Testis (tissue), 3 donors: Measurements from ENCODE around the gene CES2. TPM values are rescaled to one million over a fixed set of nuclear protein-coding genes. Genes with fewer than 3 reads are reported as not detected.

ENCODE experiments used
- DNase-seq: peaks from one replicate; pipeline ENCODE4 v3.0.0-alpha.2; 2019
- H3K27ac ChIP-seq, 2 donors: fragments of 200-600 bp; sonication (generic); one replicate each; pipeline ENCODE4 v1.5.1; 2019
- H3K27me3 ChIP-seq: fragments of 200-600 bp; sonication (generic); one replicate; pipeline ENCODE4 v1.5.1; 2019
- H3K36me3 ChIP-seq: fragments of 200-600 bp; sonication (generic); one replicate; pipeline ENCODE4 v1.5.1; 2017; ENCODE audit warnings: low read depth; ENCODE audit errors: missing control alignments
- H3K4me1 ChIP-seq: fragments of 200-600 bp; sonication (generic); one replicate; pipeline ENCODE4 v1.5.1; 2019
- H3K4me3 ChIP-seq, 2 donors: fragments of 200-600 bp; sonication (generic); one replicate each; pipeline ENCODE4 v1.5.1; 2017 to 2019
- H3K9me3 ChIP-seq: fragments of 200-600 bp; sonication (generic); one replicate; pipeline ENCODE4 v1.5.1; 2017
- CTCF ChIP-seq, 3 experiments: fragments of 450-650 bp in 2 of 3; fragments of 200-600 bp in 1 of 3; sonication (generic) in 1 of 3; IDR thresholded peaks; one replicate each; pipeline ENCODE4 v1.5.1; 2016 to 2019; ENCODE audit warnings: antibody characterized with exemption in 3 of 3, mild to moderate bottlenecking in 2 of 3, moderate library complexity in 1 of 3
- POLR2A ChIP-seq: fragments of 450-650 bp; IDR thresholded peaks from one replicate; pipeline ENCODE4 v1.6.1; 2017; ENCODE audit warnings: antibody characterized with exemption, mild to moderate bottlenecking, moderate library complexity
- WGBS, 2 donors: methylation state at CpG; one replicate each; pipeline ENCODE4 v1.1.5; 2018; 5-methylcytosine and 5-hydroxymethylcytosine counted together
- intact Hi-C: fragments of 100-400 bp; cut with DNase I; formaldehyde crosslinking; loops from one replicate; pipeline ENCODE4 v1.15.1; 2023; ENCODE audit warnings: low total_unique reads
- polyA plus RNA-seq: library from polyadenylated mRNA; stranded (reverse); fragments of 350-450 nt; fragmentation: Illumina TruSeq; extraction: RNeasy Lipid Tissue Mini Kit (QIAGEN cat#74804); gene quantifications from one replicate; pipeline ENCODE4 v1.2.3, GENCODE V29; 2014; ENCODE audit warnings: low read depth, low replicate concordance; ENCODE audit not compliant: insufficient read depth
- total RNA-seq, 2 donors: library from RNA; depleted of rRNA; stranded (reverse); fragments of >200 nt; gene quantifications; one replicate each; pipeline ENCODE4 v1.2.3, GENCODE V29; 2016

The CES2 gene
- total and polyA plus RNA-seq, 3 donors from 2014 or later, result 34.4 to 51.9 (median 49.1) TPM

DNA sequence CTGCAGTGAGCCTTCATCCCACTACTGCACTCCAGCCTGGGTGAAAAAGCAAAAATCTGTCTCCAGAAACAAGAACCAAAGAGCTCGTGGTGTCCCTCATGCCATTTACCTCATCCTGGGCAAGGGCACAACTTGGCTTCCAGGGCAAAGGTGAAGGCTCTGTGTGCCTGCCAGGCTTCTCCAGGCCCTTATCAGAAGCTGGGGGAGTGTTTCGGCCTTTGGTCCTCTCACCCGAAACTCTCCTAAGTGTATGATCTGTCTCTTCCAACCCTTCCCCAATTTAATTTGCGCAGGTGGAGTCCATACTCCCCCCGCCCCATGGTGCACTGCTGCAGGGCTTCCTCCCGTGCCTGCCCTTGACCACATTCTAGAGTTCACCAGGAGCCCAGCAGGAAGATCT, 1.1 kb downstream of the CES2 start:
- Histone ChIP-seq H3K27ac (no peak overlapping the region), H3K4me1 (peaks cover 27% of the 10 kb centered on the region), H3K4me3 (no peak overlapping the region), H3K36me3 (no peaks in the 10 kb centered on the region), H3K9me3 (no peaks in the 10 kb centered on the region), H3K27me3 (no peaks in the 10 kb centered on the region)
- TF ChIP-seq CTCF (IDR thresholded peaks at IDR 0.05) (no peak), POLR2A (no peak)
- WGBS, 2 donors, result 57 to 59% methylated on average over 6 of the region's 6 CpGs
- DNase-seq, result no peak
- intact Hi-C loops, result no loop called here

DNA sequence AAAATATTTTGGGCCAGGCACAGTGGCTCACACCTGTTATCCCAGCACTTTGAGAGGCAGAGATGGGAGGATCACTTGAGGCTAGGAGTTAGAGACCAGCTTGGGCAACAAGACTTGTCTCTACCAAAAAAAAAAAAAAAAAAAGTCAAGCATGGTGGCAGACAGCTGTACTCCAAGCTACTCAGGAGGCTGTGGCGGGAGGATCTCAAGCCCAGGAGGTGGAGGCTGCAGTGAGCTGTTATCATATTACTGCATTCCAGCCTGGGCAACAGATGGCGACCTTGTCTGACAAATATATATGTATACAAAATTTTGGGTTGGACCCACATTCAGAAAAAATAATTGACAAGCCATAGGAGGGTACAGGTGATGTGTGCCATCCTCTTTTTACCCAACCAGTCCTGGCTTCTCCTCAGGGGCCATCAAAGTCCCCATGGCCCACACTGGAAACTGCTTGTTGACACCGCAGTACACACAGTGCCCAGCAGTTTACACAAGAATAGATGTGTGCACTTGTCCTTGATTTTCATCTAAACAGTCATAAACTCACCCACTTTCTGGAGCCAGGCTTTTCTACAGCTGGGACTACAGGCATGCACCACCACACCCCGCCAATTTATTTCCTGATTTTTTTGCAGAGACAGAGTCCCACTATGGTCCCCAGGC, 1.7 kb downstream of the CES2 start:
- intact Hi-C loops, result no loop called here
- Histone ChIP-seq H3K4me1 (peaks cover 27% of the 10 kb centered on the region), H3K27me3 (no peaks in the 10 kb centered on the region), H3K36me3 (no peaks in the 10 kb centered on the region), H3K4me3 (no peak overlapping the region), H3K27ac (no peak overlapping the region), H3K9me3 (no peaks in the 10 kb centered on the region)
- TF ChIP-seq POLR2A (no peak), CTCF (IDR thresholded peaks at IDR 0.05) (no peak)
- 88 to 92% methylated on average over 4 of the region's 4 CpGs for WGBS, 2 donors
- no peak for DNase-seq

DNA sequence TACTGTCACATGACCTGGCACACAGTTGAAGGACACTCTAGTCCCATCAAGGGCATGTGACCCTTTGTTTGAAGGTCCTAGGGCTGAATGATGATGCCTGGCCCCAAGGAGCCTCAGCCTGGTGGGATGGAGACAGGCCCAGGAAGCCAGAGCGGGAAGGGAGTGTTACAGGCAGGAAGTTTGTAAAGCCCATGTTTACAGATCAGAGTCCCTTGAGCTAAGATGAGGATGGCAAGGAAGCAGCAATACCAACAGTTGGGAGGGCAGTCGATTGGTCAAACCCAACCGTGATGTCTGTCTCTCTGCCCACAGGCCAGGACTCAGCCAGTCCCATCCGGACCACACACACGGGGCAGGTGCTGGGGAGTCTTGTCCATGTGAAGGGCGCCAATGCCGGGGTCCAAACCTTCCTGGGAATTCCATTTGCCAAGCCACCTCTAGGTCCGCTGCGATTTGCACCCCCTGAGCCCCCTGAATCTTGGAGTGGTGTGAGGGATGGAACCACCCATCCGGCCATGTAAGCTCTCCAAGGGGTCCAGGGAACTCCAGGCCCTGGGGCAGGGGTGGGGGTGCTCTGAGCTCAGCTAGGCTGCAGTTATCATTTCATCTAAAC, 2.5 kb downstream of the CES2 start:
- DNase-seq, result no peak
- H3K4me3 ChIP-seq, result no peak overlapping the region
- no peaks in the 10 kb centered on the region for H3K27me3 ChIP-seq
- H3K4me1 ChIP-seq, result peaks cover 26% of the 10 kb centered on the region
- H3K9me3 ChIP-seq, result no peaks in the 10 kb centered on the region
- intact Hi-C loops, result no loop called here
- no peak for TF ChIP-seq POLR2A
- TF ChIP-seq CTCF (IDR thresholded peaks at IDR 0.05), result no peak
- no peak overlapping the region for H3K27ac ChIP-seq
- 91 to 92% methylated on average over 2 to 10 of the region's 10 CpGs for WGBS, 2 donors
- H3K36me3 ChIP-seq, result no peaks in the 10 kb centered on the region

DNA sequence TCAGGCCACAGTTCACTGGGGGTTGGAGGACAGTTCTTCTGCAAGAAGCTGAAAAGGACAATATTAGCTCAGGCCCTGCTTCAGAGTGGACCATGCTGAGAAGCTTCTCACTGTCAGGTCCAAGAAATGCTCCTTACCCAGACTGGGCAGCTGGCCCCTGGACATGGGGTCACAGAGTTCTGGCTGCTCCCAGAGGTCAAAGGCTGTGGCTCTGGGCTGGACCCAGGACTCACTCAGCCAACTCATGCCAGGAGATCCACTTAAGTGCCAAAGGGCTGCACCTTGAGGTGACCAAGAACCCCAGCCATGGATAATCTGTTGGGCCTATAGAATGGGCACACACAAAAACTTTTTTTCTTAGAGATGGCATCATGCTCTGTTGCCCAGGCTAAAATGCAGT, 4.0 kb downstream of the CES2 start:
- no peaks in the 10 kb centered on the region for H3K36me3 ChIP-seq
- intact Hi-C loops, result no loop called here
- H3K27me3 ChIP-seq, result no peaks in the 10 kb centered on the region
- H3K4me3 ChIP-seq, result no peak overlapping the region
- peaks cover 18% of the 10 kb centered on the region for H3K4me1 ChIP-seq
- H3K27ac ChIP-seq, result no peak overlapping the region
- DNase-seq, result no peak
- no peak for TF ChIP-seq POLR2A
- no peak for TF ChIP-seq CTCF (IDR thresholded peaks at IDR 0.05)
- no peaks in the 10 kb centered on the region for H3K9me3 ChIP-seq

GRCh38 chr16:66940236-66940635, 4.9 kb downstream of the CES2 start:
- no peaks in the 10 kb centered on the region for H3K9me3 ChIP-seq
- H3K27ac ChIP-seq, result no peak overlapping the region
- H3K4me3 ChIP-seq, result no peak overlapping the region
- peaks cover 16% of the 10 kb centered on the region for H3K4me1 ChIP-seq
- no peaks in the 10 kb centered on the region for H3K27me3 ChIP-seq
- intact Hi-C loops, result no loop called here
- TF ChIP-seq POLR2A (no peak), CTCF (IDR thresholded peaks at IDR 0.05) (no peak)
- no peak for DNase-seq
- 89 to 91% methylated on average over 3 to 16 of the region's 16 CpGs for WGBS, 2 donors
- no peaks in the 10 kb centered on the region for H3K36me3 ChIP-seq
